ENCODE data around the gene CT45A5.
"Not testable (repeated sequence)": the region's sequence is repeated elsewhere in the genome, so short reads cannot be mapped to it uniquely, and the experiment has no call there.

- TF ChIP-seq CTCF, POLR2A (IDR thresholded peaks at IDR 0.05): not testable (repeated sequence)
Measured at GRCh38 chrX:135768091-135768490, 17.2 kb downstream of the CT45A5 start, which contains the start of gene CT45A3.
